GM21515 (cell line): ENCODE results near the gene FOXK1.
A peak's percentile ranks its signal among the peaks of the same experiment; 100 is the strongest.

Experiments used
- ATAC-seq: cut with Tn5 transposase; IDR thresholded peaks from one replicate; pipeline ENCODE4 v1.9.1; 2021; ENCODE audit not compliant: unreplicated experiment

FOXK1 gene

GRCh38 chr7:4742852-4743251 lies 60.8 kb downstream of the FOXK1 start:
- ATAC-seq, result no peak

- peak; percentile 56 for ATAC-seq
Measured at GRCh38 chr7:4744391-4745264, 62.5 kb downstream of the FOXK1 start.

- peak; percentile 9 for ATAC-seq
Measured at GRCh38 chr7:4745265-4745919, 63.3 kb downstream of the FOXK1 start.

GRCh38 chr7:4745971-4746919 lies 64.2 kb downstream of the FOXK1 start:
- no peak for ATAC-seq

GRCh38 chr7:4747013-4747412 lies 64.9 kb downstream of the FOXK1 start:
- ATAC-seq, result no peak

GRCh38 chr7:4747746-4748145 lies 65.7 kb downstream of the FOXK1 start:
- ATAC-seq, result no peak

GRCh38 chr7:4748231-4748681 lies 66.2 kb downstream of the FOXK1 start:
- ATAC-seq, result no peak

GRCh38 chr7:4749363-4749762 lies 67.3 kb downstream of the FOXK1 start:
- no peak for ATAC-seq

GRCh38 chr7:4749798-4750197 lies 67.7 kb downstream of the FOXK1 start:
- ATAC-seq, result no peak

GRCh38 chr7:4751398-4751947 lies 69.4 kb downstream of the FOXK1 start:
- ATAC-seq, result no peak

GRCh38 chr7:4753598-4754432 lies 71.7 kb downstream of the FOXK1 start:
- peak; percentile 77 for ATAC-seq

GRCh38 chr7:4754433-4755010 lies 72.4 kb downstream of the FOXK1 start:
- no peak for ATAC-seq

- no peak for ATAC-seq
Measured at GRCh38 chr7:4755045-4755444, 73.0 kb downstream of the FOXK1 start.

- ATAC-seq, result no peak
Measured at GRCh38 chr7:4758111-4758510, 76.0 kb downstream of the FOXK1 start.

- no peak for ATAC-seq
Measured at GRCh38 chr7:4758791-4759190, 76.7 kb downstream of the FOXK1 start.

- no peak for ATAC-seq
Measured at GRCh38 chr7:4759211-4759610, 77.1 kb downstream of the FOXK1 start.

- no peak for ATAC-seq
Measured at GRCh38 chr7:4760952-4761351, 78.9 kb downstream of the FOXK1 start.

GRCh38 chr7:4762121-4763055 lies 80.3 kb downstream of the FOXK1 start:
- ATAC-seq, result no peak
